WTC11 (cell line): ENCODE data around the gene HOMEZ.

Experiments used
- ESRRA ChIP-seq: sonication (generic); formaldehyde crosslinking; IDR thresholded peaks from 2 replicates; pipeline ENCODE4 v1.8.1; 2022; ENCODE audit warnings: mild to moderate bottlenecking, missing genetic modification reagents, borderline replicate concordance
- GTF2I ChIP-seq: fragments of 250-450 bp; sonication (Bioruptor Pico); conservative IDR thresholded peaks from 2 replicates; pipeline ENCODE4 v1.4.0; 2021; ENCODE audit warnings: mild to moderate bottlenecking
- TF ChIP-seq, protein P1 (sequence below): sonication (generic); formaldehyde crosslinking; IDR thresholded peaks from 2 replicates; pipeline ENCODE4 v1.8.0; 2023; ENCODE audit warnings: mild to moderate bottlenecking, missing genetic modification reagents
- TF ChIP-seq, protein P2 (sequence below): sonication (generic); formaldehyde crosslinking; IDR thresholded peaks from 2 replicates; pipeline ENCODE4 v1.8.1; 2022; ENCODE audit warnings: missing genetic modification reagents, borderline replicate concordance
- TF ChIP-seq, protein P3 (sequence below): sonication (generic); formaldehyde crosslinking; IDR thresholded peaks from 2 replicates; pipeline ENCODE4 v1.8.0; 2022; ENCODE audit warnings: missing genetic modification reagents

GRCh38 chr14:23237772-23238594 is 47.9 kb downstream of the HOMEZ start, which contains the start of gene RNF212B:
- no peak for TF ChIP-seq GTF2I
- TF ChIP-seq, protein P1, sequence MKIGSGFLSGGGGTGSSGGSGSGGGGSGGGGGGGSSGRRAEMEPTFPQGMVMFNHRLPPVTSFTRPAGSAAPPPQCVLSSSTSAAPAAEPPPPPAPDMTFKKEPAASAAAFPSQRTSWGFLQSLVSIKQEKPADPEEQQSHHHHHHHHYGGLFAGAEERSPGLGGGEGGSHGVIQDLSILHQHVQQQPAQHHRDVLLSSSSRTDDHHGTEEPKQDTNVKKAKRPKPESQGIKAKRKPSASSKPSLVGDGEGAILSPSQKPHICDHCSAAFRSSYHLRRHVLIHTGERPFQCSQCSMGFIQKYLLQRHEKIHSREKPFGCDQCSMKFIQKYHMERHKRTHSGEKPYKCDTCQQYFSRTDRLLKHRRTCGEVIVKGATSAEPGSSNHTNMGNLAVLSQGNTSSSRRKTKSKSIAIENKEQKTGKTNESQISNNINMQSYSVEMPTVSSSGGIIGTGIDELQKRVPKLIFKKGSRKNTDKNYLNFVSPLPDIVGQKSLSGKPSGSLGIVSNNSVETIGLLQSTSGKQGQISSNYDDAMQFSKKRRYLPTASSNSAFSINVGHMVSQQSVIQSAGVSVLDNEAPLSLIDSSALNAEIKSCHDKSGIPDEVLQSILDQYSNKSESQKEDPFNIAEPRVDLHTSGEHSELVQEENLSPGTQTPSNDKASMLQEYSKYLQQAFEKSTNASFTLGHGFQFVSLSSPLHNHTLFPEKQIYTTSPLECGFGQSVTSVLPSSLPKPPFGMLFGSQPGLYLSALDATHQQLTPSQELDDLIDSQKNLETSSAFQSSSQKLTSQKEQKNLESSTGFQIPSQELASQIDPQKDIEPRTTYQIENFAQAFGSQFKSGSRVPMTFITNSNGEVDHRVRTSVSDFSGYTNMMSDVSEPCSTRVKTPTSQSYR (CRISPR knock-in tag): no peak
- TF ChIP-seq, protein P2, sequence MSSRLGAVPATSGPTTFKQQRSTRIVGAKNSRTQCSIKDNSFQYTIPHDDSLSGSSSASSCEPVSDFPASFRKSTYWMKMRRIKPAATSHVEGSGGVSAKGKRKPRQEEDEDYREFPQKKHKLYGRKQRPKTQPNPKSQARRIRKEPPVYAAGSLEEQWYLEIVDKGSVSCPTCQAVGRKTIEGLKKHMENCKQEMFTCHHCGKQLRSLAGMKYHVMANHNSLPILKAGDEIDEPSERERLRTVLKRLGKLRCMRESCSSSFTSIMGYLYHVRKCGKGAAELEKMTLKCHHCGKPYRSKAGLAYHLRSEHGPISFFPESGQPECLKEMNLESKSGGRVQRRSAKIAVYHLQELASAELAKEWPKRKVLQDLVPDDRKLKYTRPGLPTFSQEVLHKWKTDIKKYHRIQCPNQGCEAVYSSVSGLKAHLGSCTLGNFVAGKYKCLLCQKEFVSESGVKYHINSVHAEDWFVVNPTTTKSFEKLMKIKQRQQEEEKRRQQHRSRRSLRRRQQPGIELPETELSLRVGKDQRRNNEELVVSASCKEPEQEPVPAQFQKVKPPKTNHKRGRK (CRISPR knock-in tag): no peak
- no peak for TF ChIP-seq ESRRA (CRISPR knock-in tag)
- TF ChIP-seq, protein P3, sequence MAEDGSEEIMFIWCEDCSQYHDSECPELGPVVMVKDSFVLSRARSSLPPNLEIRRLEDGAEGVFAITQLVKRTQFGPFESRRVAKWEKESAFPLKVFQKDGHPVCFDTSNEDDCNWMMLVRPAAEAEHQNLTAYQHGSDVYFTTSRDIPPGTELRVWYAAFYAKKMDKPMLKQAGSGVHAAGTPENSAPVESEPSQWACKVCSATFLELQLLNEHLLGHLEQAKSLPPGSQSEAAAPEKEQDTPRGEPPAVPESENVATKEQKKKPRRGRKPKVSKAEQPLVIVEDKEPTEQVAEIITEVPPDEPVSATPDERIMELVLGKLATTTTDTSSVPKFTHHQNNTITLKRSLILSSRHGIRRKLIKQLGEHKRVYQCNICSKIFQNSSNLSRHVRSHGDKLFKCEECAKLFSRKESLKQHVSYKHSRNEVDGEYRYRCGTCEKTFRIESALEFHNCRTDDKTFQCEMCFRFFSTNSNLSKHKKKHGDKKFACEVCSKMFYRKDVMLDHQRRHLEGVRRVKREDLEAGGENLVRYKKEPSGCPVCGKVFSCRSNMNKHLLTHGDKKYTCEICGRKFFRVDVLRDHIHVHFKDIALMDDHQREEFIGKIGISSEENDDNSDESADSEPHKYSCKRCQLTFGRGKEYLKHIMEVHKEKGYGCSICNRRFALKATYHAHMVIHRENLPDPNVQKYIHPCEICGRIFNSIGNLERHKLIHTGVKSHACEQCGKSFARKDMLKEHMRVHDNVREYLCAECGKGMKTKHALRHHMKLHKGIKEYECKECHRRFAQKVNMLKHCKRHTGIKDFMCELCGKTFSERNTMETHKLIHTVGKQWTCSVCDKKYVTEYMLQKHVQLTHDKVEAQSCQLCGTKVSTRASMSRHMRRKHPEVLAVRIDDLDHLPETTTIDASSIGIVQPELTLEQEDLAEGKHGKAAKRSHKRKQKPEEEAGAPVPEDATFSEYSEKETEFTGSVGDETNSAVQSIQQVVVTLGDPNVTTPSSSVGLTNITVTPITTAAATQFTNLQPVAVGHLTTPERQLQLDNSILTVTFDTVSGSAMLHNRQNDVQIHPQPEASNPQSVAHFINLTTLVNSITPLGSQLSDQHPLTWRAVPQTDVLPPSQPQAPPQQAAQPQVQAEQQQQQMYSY (CRISPR knock-in tag): no peak
